Osteocyte (in vitro differentiated cells): ENCODE measurements around the gene UFM1. TPM values are rescaled to one million over a fixed set of nuclear protein-coding genes. Genes with fewer than 3 reads are reported as not detected.

Experiments used
- DNase-seq: peaks from one replicate; pipeline ENCODE4 v3.0.0; 2021; ENCODE audit warnings: mixed read lengths; ENCODE audit not compliant: unreplicated experiment; ENCODE audit errors: extremely low spot score
- H3K27ac Mint-ChIP-seq: one replicate; pipeline ENCODE4 v1.8.0; 2021; ENCODE audit warnings: mild to moderate bottlenecking, mixed read lengths; ENCODE audit not compliant: unreplicated experiment
- H3K27me3 Mint-ChIP-seq: one replicate; pipeline ENCODE4 v1.8.0; 2021; ENCODE audit warnings: mixed read lengths; ENCODE audit not compliant: unreplicated experiment
- H3K36me3 Mint-ChIP-seq: one replicate; pipeline ENCODE4 v1.8.0; 2021; ENCODE audit warnings: mixed read lengths; ENCODE audit not compliant: unreplicated experiment
- H3K4me1 Mint-ChIP-seq: one replicate; pipeline ENCODE4 v1.8.0; 2021; ENCODE audit warnings: mixed read lengths; ENCODE audit not compliant: unreplicated experiment
- H3K4me3 Mint-ChIP-seq: one replicate; pipeline ENCODE4 v1.8.0; 2021; ENCODE audit warnings: mild to moderate bottlenecking, moderate library complexity, mixed read lengths; ENCODE audit not compliant: unreplicated experiment
- H3K9me3 Mint-ChIP-seq: one replicate; pipeline ENCODE4 v1.8.0; 2021; ENCODE audit warnings: mixed read lengths; ENCODE audit not compliant: unreplicated experiment
- CTCF ChIP-seq: fragments of 200-600 bp; sonication (generic); IDR thresholded peaks from 2 replicates; pipeline ENCODE4 v1.5.0; 2021; ENCODE audit warnings: antibody characterized with exemption, mild to moderate bottlenecking, moderate library complexity
- total RNA-seq: library from RNA; stranded (reverse); gene quantifications from 2 replicates; pipeline ENCODE4 v1.2.1, GENCODE V29; 2021

UFM1 gene
- total RNA-seq, 1 donor from 2014 or later: 43.7 TPM

DNA sequence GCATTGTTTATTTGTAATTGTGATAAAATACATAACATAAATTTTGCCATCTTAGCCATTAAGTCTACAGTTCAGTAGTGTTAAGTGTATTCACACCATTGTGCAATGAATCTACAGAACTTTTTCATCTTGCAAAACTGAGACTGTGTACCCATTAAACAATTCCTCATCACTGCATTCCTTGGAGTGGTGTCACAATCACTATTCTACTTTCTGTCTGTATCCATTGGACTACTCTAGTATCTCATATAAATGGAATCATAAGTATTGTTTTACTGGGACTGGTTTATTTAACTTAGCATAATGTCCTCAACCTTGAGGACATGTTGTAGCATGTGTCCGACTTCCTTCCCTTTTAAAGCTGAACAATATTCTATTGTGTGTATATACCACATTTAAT is 36.8 kb downstream of the UFM1 start:
- no peak overlapping the region for H3K27ac Mint-ChIP-seq
- H3K9me3 Mint-ChIP-seq: peaks cover 5% of the 10 kb centered on the region
- H3K27me3 Mint-ChIP-seq: peaks cover 9% of the 10 kb centered on the region
- no peaks in the 10 kb centered on the region for H3K36me3 Mint-ChIP-seq
- no peaks in the 10 kb centered on the region for H3K4me1 Mint-ChIP-seq
- TF ChIP-seq CTCF: no peak
- no peak for DNase-seq
- no peak overlapping the region for H3K4me3 Mint-ChIP-seq

DNA sequence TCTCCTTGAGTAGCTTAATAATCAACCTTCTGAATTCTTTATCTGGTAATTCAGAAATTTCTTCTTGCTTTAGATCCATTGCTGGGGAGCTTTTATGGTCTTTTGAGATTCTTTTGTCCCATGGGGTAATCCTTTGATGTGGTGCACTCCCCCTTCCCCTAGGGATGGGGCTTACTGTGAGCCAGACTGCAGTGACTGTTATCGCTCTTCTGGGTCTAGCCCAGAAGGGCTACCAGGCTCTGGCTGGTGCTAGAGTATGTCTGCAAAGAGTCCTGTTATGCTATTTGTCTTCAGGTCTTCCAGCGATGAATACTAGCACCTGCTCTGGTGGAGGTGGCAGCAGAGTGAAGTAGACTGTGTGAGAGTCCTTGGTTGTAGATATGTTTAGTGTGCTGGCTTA is 41.7 kb downstream of the UFM1 start:
- no peak overlapping the region for H3K4me3 Mint-ChIP-seq
- no peaks in the 10 kb centered on the region for H3K4me1 Mint-ChIP-seq
- no peak for DNase-seq
- peaks cover 5% of the 10 kb centered on the region for H3K9me3 Mint-ChIP-seq
- H3K27me3 Mint-ChIP-seq: peaks cover 3% of the 10 kb centered on the region
- no peak for TF ChIP-seq CTCF
- H3K36me3 Mint-ChIP-seq: no peaks in the 10 kb centered on the region
- H3K27ac Mint-ChIP-seq: no peak overlapping the region

DNA sequence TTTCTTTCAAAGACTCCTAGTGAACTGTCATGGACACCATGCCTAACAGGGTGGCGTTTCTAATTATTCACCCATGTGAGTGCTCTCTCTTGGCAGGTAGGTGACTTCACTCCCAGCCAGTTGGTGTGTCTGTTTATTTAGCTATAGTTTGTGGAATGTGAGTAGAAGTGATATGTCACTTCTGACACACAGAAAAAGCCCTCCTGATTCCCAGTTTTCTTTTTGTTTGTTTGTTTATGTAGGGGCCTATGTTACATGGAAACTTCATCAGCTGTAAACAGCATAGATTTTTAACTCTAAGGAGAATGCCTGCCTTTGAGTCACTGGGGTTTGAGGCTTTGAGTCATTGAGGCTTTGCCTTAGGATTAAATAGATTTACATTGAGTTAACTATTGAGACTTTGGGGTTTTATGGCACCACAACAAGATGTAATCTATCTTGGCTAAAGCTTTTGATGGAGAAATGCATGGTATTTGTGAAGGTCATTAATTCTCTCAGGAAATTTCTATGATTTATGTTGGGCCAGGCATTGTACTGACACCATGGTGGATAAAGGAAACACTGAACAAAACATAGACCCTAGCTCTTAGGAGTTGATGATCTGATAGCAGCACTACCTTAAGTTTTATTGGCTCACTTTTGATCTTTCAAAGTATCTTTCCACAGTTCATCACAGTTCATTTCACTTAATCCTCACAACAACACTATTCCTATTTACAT is 45.3 kb downstream of the UFM1 start:
- H3K27me3 Mint-ChIP-seq: peaks cover 3% of the 10 kb centered on the region
- no peak for TF ChIP-seq CTCF
- H3K4me1 Mint-ChIP-seq: no peaks in the 10 kb centered on the region
- no peak for DNase-seq
- H3K9me3 Mint-ChIP-seq: peaks cover 5% of the 10 kb centered on the region
- H3K4me3 Mint-ChIP-seq: no peak overlapping the region
- H3K36me3 Mint-ChIP-seq: no peaks in the 10 kb centered on the region
- H3K27ac Mint-ChIP-seq: no peak overlapping the region

GRCh38 chr13:38395497-38395788 is 45.8 kb downstream of the UFM1 start:
- no peak overlapping the region for H3K4me3 Mint-ChIP-seq
- H3K9me3 Mint-ChIP-seq: peaks cover 5% of the 10 kb centered on the region
- DNase-seq: no peak
- TF ChIP-seq CTCF: no peak
- H3K27me3 Mint-ChIP-seq: peaks cover 6% of the 10 kb centered on the region
- H3K27ac Mint-ChIP-seq: no peak overlapping the region
- no peaks in the 10 kb centered on the region for H3K4me1 Mint-ChIP-seq
- H3K36me3 Mint-ChIP-seq: no peaks in the 10 kb centered on the region

DNA sequence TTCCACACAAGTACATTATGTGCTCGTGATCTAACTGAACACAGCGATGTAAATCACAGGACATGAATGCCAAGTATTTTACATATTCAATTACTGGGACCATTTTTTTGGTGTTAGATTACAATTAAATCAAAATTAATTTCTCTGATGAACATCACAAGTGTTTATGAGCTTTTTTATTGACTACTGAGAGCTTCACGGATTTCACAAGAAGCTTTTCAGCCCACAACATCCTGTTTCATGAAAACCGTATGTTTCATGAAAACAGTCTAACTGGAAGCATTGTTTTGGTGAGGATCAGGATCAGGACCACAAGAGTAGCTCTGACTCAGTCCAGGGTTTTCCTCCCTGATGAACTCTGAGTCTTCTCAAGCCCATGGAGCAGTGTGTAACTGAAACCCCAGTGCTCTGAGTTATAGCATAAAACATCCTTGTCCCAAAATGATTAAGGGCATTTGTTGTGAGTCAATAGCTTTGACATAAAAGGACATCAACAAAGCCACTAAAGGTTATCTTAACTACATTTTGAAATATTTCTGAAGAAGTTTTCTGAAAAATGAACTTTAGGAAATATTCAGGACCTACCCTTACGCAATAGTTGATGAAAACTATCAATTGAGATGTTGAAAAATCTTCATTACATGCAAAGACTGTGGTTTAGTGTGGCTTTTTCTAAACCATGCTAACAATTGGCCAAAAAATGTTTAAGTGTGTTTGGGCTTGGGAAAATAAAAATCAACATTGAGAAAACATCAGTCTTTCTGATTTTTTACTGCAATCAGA is 49.3 kb downstream of the UFM1 start:
- no peak for DNase-seq
- Mint-ChIP-seq H3K4me1 (no peaks in the 10 kb centered on the region), H3K27ac (no peak overlapping the region), H3K9me3 (no peaks in the 10 kb centered on the region), H3K27me3 (peaks cover 7% of the 10 kb centered on the region), H3K36me3 (no peaks in the 10 kb centered on the region), H3K4me3 (no peak overlapping the region)
- TF ChIP-seq CTCF: no peak
